OCI-LY3 (cell line): Measurements from ENCODE around the gene HTR3A.

Experiments
- H2AFZ ChIP-seq: fragments of 200-600, 300-600 bp; shearing (Covaris generic); 2 replicates; pipeline ENCODE4 v1.6.0; 2014; ENCODE audit warnings: antibody characterized with exemption, low read depth, low read length
- H3K27ac ChIP-seq: fragments of 200-600, 300-600 bp; sonication (generic); 2 replicates; pipeline ENCODE4 v1.5.1; 2014; ENCODE audit warnings: mild to moderate bottlenecking, low read length, moderate library complexity, mixed read lengths
- H3K27me3 ChIP-seq: fragments of 200-600, 300-600 bp; sonication (generic); 2 replicates; pipeline ENCODE4 v1.6.1; 2014; ENCODE audit warnings: low read depth, low read length, mixed read lengths
- H3K36me3 ChIP-seq: fragments of 200-600, 300-600 bp; sonication (generic); replicated peaks from 2 replicates; pipeline ENCODE3; 2014; ENCODE audit warnings: low read depth, low read length, mixed read lengths
- H3K4me1 ChIP-seq: fragments of 300-600, 200-600 bp; sonication (generic); 2 replicates; pipeline ENCODE4 v1.6.1; 2014; ENCODE audit warnings: low read length, mixed read lengths
- H3K4me2 ChIP-seq: fragments of 200-600, 300-600 bp; sonication (generic); 2 replicates; pipeline ENCODE4 v1.6.1; 2014; ENCODE audit warnings: low read length, mixed read lengths
- H3K4me3 ChIP-seq: fragments of 300-600, 200-600 bp; sonication (generic); 2 replicates; pipeline ENCODE4 v1.5.1; 2014; ENCODE audit warnings: antibody characterized with exemption, mild to moderate bottlenecking, low read length, moderate library complexity
- H3K79me2 ChIP-seq: fragments of 300-600, 200-600 bp; shearing (Covaris generic); 2 replicates; pipeline ENCODE4 v1.6.1; 2014; ENCODE audit warnings: mild to moderate bottlenecking, low read length, mixed read lengths
- H3K9ac ChIP-seq: fragments of 300-600, 200-600 bp; shearing (Covaris generic); 2 replicates; pipeline ENCODE4 v1.6.0; 2014; ENCODE audit warnings: mild to moderate bottlenecking, low read length, moderate library complexity
- H3K9me3 ChIP-seq: fragments of 200-600, 300-600 bp; shearing (Covaris generic); 2 replicates; pipeline ENCODE4 v1.6.1; 2014; ENCODE audit warnings: low read length, mixed read lengths; ENCODE audit not compliant: insufficient read depth
- H4K20me1 ChIP-seq: fragments of 200-600, 300-600 bp; sonication (generic); 2 replicates; pipeline ENCODE4 v1.6.1; 2016; ENCODE audit warnings: low read length, mixed read lengths; ENCODE audit not compliant: insufficient read depth
- CTCF ChIP-seq: fragments of 200-600, 300-600 bp; sonication (generic); IDR thresholded peaks from 2 replicates; pipeline ENCODE4 v1.5.1; 2014; ENCODE audit warnings: antibody characterized with exemption, low read length, low read depth
- EZH2phosphoT487 ChIP-seq: fragments of 200-600 bp; shearing (Covaris generic); IDR thresholded peaks from 2 replicates; pipeline ENCODE4 v1.6.1; 2018; ENCODE audit warnings: antibody characterized with exemption, mixed run types, low read depth

HTR3A gene

GRCh38 chr11:113991170-113991569 lies 16.3 kb downstream of the HTR3A start:
- H3K4me2 ChIP-seq, result no peak overlapping the region
- no peak overlapping the region for H3K4me3 ChIP-seq
- H3K79me2 ChIP-seq, result no peaks in the 10 kb centered on the region
- H3K27me3 ChIP-seq, result 0 out of 2 replicates have a peak, but pooled peaks cover 5% of the 10 kb centered on the region
- no peaks in the 10 kb centered on the region for H3K9me3 ChIP-seq
- no peaks in the 10 kb centered on the region for H4K20me1 ChIP-seq
- H2AFZ ChIP-seq, result no peak overlapping the region
- no peak overlapping the region for H3K27ac ChIP-seq
- H3K4me1 ChIP-seq, result peaks cover 24% of the 10 kb centered on the region
- H3K36me3 ChIP-seq, result peaks cover 33% of the 10 kb centered on the region
- H3K9ac ChIP-seq, result no peak overlapping the region
- no peak for TF ChIP-seq CTCF
- TF ChIP-seq EZH2phosphoT487, result no peak

- H3K4me1 ChIP-seq, result peaks cover 24% of the 10 kb centered on the region
- H3K9ac ChIP-seq, result no peak overlapping the region
- H3K9me3 ChIP-seq, result no peaks in the 10 kb centered on the region
- no peaks in the 10 kb centered on the region for H3K79me2 ChIP-seq
- H4K20me1 ChIP-seq, result no peaks in the 10 kb centered on the region
- H3K4me3 ChIP-seq, result no peak overlapping the region
- H3K27ac ChIP-seq, result no peak overlapping the region
- no peak for TF ChIP-seq EZH2phosphoT487
- TF ChIP-seq CTCF, result no peak
- H2AFZ ChIP-seq, result no peak overlapping the region
- H3K27me3 ChIP-seq, result 0 out of 2 replicates have a peak, but pooled peaks cover 5% of the 10 kb centered on the region
- H3K36me3 ChIP-seq, result peaks cover 26% of the 10 kb centered on the region
- H3K4me2 ChIP-seq, result no peak overlapping the region
These were observed 17.0 kb downstream of the HTR3A start for GRCh38 chr11:113991718-113992458.

GRCh38 chr11:113992459-113993110 lies 17.7 kb downstream of the HTR3A start:
- Histone ChIP-seq H3K4me1 (peaks cover 24% of the 10 kb centered on the region), H3K4me2 (no peak overlapping the region), H3K9me3 (no peaks in the 10 kb centered on the region), H3K27ac (no peak overlapping the region), H3K27me3 (0 out of 2 replicates have a peak, but pooled peaks cover 5% of the 10 kb centered on the region), H3K9ac (no peak overlapping the region), H2AFZ (no peak overlapping the region), H3K79me2 (no peaks in the 10 kb centered on the region), H3K36me3 (peaks cover 19% of the 10 kb centered on the region), H4K20me1 (no peaks in the 10 kb centered on the region), H3K4me3 (no peak overlapping the region)
- TF ChIP-seq EZH2phosphoT487, result no peak
- TF ChIP-seq CTCF, result no peak

- Histone ChIP-seq H3K27me3 (0 out of 2 replicates have a peak, but pooled peaks cover 5% of the 10 kb centered on the region), H2AFZ (no peak overlapping the region), H3K27ac (no peak overlapping the region), H3K36me3 (peaks cover 7% of the 10 kb centered on the region), H3K79me2 (no peaks in the 10 kb centered on the region), H3K9me3 (no peaks in the 10 kb centered on the region), H3K4me3 (no peak overlapping the region), H3K9ac (no peak overlapping the region), H3K4me1 (peaks cover 24% of the 10 kb centered on the region), H3K4me2 (no peak overlapping the region), H4K20me1 (no peaks in the 10 kb centered on the region)
- TF ChIP-seq EZH2phosphoT487 (no peak), CTCF (peak; percentile 87)
These were observed 19.4 kb downstream of the HTR3A start for GRCh38 chr11:113994077-113994954.
